HepG2 (cell line): Measurements from ENCODE around the gene SENP6. TPM values are rescaled to one million over a fixed set of nuclear protein-coding genes. Genes with fewer than 3 reads are reported as not detected.

Experiments used
- FLYWCH1 ChIP-seq: sonication (generic); formaldehyde crosslinking; IDR thresholded peaks from 2 replicates; pipeline ENCODE4 v1.8.1; 2023; ENCODE audit warnings: mild to moderate bottlenecking, missing genetic modification reagents
- KMT2A ChIP-seq: sonication (generic); formaldehyde crosslinking; IDR thresholded peaks from 2 replicates; pipeline ENCODE4 v1.4.0; 2020; ENCODE audit warnings: missing genetic modification reagents
- PCBP1 ChIP-seq: fragments of 200-400 bp; formaldehyde crosslinking; IDR thresholded peaks from 2 replicates; pipeline ENCODE4 v1.6.1; 2017; ENCODE audit warnings: mild to moderate bottlenecking, low read depth, low read length, borderline replicate concordance
- PITX1 ChIP-seq: sonication (generic); formaldehyde crosslinking; IDR thresholded peaks from 2 replicates; pipeline ENCODE4 v1.5.1; 2020; ENCODE audit warnings: mild to moderate bottlenecking, missing genetic modification reagents
- RFX3 ChIP-seq: IDR thresholded peaks from 2 replicates; pipeline ENCODE4 v1.6.1; 2016; ENCODE audit warnings: missing biosample characterization, missing genetic modification reagents
- STAT5B ChIP-seq: sonication (generic); formaldehyde crosslinking; IDR thresholded peaks from 2 replicates; pipeline ENCODE4 v1.4.0; 2020; ENCODE audit warnings: missing genetic modification reagents
- TBP ChIP-seq: sonication (generic); formaldehyde crosslinking; IDR thresholded peaks from 2 replicates; pipeline ENCODE4 v1.5.0; 2020; ENCODE audit warnings: missing genetic modification reagents
- ZNF839 ChIP-seq: sonication (generic); formaldehyde crosslinking; IDR thresholded peaks from 2 replicates; pipeline ENCODE4 v1.4.0; 2020; ENCODE audit warnings: missing genetic modification reagents, mild to moderate bottlenecking, borderline replicate concordance
- polyA plus RNA-seq, 8 experiments: library from polyadenylated mRNA; depleted of rRNA in 3 of 8; stranded (reverse) in 7 of 8; unstranded in 1 of 8; fragments of >200 nt; fragmentation: Illumina TruSeq in 4 of 8; extraction: Trizol in 4 of 8; gene quantifications; 2 replicates each; pipeline versions ENCODE4 v1.2.1 to v1.2.3, GENCODE V29; 2011 to 2016; ENCODE audit warnings: low read depth in 4 of 8, missing spikeins in 1 of 8, mixed read lengths in 1 of 8; ENCODE audit not compliant: insufficient read depth in 1 of 8
- total RNA-seq, 5 experiments: library from RNA; depleted of rRNA; stranded (reverse); fragments of >200 nt; fragmentation: Illumina TruSeq; extraction: Trizol; gene quantifications; 2 replicates each; pipeline ENCODE4 v1.2.3, GENCODE V29; 2016; ENCODE audit warnings: low read depth in 1 of 5
- TF ChIP-seq, protein P1 (sequence below): sonication (generic); formaldehyde crosslinking; IDR thresholded peaks from 2 replicates; pipeline ENCODE4 v1.4.0; 2020; ENCODE audit warnings: missing genetic modification reagents
- TF ChIP-seq, protein P2 (sequence below): sonication (generic); formaldehyde crosslinking; IDR thresholded peaks from 2 replicates; pipeline ENCODE4 v1.4.0; 2020; ENCODE audit warnings: missing genetic modification reagents, borderline replicate concordance
- TF ChIP-seq, protein P3 (sequence below): sonication (generic); formaldehyde crosslinking; IDR thresholded peaks from 2 replicates; pipeline ENCODE4 v1.4.0; 2020; ENCODE audit warnings: missing genetic modification reagents, borderline replicate concordance
- TF ChIP-seq, protein P4 (sequence below): sonication (generic); formaldehyde crosslinking; IDR thresholded peaks from 2 replicates; pipeline ENCODE4 v1.4.0; 2020; ENCODE audit warnings: missing genetic modification reagents, borderline replicate concordance
- TF ChIP-seq, protein P5 (sequence below): sonication (generic); formaldehyde crosslinking; IDR thresholded peaks from 2 replicates; pipeline ENCODE4 v1.8.1; 2023; ENCODE audit warnings: missing genetic modification reagents, inconsistent platforms, borderline replicate concordance
- TF ChIP-seq, protein P6 (sequence below): sonication (generic); formaldehyde crosslinking; IDR thresholded peaks from 2 replicates; pipeline ENCODE4 v1.5.0; 2020; ENCODE audit warnings: missing genetic modification reagents

Gene SENP6
- total and polyA plus RNA-seq, 2 of the 13 experiments (the other 11 are each of a cell fraction or from before 2014, with no cell fraction given), result 21.9 to 50.1 TPM

DNA sequence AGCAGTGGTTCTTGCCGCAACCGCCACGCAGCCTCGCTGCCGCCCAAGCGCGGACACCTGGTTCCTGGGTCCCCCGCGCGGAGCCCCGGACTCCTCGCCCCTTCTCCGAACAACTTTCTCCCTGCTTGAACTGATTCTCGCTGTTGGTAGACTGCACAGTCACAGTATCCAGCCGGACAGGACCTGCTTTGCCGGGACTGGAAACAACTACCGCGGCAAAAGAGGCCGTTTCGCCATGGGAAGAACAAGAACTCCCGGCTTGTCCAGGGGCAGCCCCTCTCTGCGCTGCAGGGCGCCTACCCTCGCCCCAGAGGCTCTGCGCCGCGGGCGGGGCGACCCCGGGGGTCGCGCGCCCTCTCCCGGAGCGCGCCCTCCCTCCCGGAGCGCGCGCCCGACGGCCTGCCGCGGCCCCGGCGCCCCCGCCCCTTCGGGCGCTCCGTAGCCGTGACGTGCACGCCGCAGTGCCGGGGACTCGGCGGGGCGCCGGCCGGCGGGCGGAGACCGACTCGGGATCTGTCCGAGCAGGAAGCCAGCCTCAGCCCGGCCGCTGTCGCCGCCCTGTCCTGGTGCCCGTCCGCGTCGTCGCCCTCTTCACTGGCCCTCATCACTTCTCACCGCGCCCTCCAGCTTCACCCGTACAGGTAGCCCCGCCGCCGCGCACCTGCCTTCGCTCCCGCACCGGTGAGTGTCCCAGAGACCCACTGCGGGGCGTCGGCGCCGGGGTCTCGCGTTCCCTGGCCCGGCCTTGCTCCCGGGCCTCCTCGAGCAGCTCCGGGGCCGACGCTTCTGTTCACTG is 147.3 kb downstream of the SENP6 start, which contains the start of gene MYO6 (continued):
- TF ChIP-seq, protein P1, sequence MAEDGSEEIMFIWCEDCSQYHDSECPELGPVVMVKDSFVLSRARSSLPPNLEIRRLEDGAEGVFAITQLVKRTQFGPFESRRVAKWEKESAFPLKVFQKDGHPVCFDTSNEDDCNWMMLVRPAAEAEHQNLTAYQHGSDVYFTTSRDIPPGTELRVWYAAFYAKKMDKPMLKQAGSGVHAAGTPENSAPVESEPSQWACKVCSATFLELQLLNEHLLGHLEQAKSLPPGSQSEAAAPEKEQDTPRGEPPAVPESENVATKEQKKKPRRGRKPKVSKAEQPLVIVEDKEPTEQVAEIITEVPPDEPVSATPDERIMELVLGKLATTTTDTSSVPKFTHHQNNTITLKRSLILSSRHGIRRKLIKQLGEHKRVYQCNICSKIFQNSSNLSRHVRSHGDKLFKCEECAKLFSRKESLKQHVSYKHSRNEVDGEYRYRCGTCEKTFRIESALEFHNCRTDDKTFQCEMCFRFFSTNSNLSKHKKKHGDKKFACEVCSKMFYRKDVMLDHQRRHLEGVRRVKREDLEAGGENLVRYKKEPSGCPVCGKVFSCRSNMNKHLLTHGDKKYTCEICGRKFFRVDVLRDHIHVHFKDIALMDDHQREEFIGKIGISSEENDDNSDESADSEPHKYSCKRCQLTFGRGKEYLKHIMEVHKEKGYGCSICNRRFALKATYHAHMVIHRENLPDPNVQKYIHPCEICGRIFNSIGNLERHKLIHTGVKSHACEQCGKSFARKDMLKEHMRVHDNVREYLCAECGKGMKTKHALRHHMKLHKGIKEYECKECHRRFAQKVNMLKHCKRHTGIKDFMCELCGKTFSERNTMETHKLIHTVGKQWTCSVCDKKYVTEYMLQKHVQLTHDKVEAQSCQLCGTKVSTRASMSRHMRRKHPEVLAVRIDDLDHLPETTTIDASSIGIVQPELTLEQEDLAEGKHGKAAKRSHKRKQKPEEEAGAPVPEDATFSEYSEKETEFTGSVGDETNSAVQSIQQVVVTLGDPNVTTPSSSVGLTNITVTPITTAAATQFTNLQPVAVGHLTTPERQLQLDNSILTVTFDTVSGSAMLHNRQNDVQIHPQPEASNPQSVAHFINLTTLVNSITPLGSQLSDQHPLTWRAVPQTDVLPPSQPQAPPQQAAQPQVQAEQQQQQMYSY (CRISPR knock-in tag), result no peak
- TF ChIP-seq RFX3 (CRISPR knock-in tag) (no peak), STAT5B (CRISPR knock-in tag) (no peak), PCBP1 (no peak), ZNF839 (no peak), KMT2A (peak; percentile 71; the same call in 1 of the 2 replicates), TBP (CRISPR knock-in tag) (no peak), FLYWCH1 (CRISPR knock-in tag) (no peak), PITX1 (CRISPR knock-in tag) (no peak)
- TF ChIP-seq, protein P2, sequence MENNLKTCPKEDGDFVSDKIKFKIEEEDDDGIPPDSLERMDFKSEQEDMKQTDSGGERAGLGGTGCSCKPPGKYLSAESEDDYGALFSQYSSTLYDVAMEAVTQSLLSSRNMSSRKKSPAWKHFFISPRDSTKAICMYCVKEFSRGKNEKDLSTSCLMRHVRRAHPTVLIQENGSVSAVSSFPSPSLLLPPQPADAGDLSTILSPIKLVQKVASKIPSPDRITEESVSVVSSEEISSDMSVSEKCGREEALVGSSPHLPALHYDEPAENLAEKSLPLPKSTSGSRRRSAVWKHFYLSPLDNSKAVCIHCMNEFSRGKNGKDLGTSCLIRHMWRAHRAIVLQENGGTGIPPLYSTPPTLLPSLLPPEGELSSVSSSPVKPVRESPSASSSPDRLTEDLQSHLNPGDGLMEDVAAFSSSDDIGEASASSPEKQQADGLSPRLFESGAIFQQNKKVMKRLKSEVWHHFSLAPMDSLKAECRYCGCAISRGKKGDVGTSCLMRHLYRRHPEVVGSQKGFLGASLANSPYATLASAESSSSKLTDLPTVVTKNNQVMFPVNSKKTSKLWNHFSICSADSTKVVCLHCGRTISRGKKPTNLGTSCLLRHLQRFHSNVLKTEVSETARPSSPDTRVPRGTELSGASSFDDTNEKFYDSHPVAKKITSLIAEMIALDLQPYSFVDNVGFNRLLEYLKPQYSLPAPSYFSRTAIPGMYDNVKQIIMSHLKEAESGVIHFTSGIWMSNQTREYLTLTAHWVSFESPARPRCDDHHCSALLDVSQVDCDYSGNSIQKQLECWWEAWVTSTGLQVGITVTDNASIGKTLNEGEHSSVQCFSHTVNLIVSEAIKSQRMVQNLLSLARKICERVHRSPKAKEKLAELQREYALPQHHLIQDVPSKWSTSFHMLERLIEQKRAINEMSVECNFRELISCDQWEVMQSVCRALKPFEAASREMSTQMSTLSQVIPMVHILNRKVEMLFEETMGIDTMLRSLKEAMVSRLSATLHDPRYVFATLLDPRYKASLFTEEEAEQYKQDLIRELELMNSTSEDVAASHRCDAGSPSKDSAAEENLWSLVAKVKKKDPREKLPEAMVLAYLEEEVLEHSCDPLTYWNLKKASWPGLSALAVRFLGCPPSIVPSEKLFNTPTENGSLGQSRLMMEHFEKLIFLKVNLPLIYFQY (CRISPR knock-in tag), result no peak
- TF ChIP-seq, protein P3, sequence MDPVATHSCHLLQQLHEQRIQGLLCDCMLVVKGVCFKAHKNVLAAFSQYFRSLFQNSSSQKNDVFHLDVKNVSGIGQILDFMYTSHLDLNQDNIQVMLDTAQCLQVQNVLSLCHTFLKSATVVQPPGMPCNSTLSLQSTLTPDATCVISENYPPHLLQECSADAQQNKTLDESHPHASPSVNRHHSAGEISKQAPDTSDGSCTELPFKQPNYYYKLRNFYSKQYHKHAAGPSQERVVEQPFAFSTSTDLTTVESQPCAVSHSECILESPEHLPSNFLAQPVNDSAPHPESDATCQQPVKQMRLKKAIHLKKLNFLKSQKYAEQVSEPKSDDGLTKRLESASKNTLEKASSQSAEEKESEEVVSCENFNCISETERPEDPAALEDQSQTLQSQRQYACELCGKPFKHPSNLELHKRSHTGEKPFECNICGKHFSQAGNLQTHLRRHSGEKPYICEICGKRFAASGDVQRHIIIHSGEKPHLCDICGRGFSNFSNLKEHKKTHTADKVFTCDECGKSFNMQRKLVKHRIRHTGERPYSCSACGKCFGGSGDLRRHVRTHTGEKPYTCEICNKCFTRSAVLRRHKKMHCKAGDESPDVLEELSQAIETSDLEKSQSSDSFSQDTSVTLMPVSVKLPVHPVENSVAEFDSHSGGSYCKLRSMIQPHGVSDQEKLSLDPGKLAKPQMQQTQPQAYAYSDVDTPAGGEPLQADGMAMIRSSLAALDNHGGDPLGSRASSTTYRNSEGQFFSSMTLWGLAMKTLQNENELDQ, result no peak
- TF ChIP-seq, protein P4, sequence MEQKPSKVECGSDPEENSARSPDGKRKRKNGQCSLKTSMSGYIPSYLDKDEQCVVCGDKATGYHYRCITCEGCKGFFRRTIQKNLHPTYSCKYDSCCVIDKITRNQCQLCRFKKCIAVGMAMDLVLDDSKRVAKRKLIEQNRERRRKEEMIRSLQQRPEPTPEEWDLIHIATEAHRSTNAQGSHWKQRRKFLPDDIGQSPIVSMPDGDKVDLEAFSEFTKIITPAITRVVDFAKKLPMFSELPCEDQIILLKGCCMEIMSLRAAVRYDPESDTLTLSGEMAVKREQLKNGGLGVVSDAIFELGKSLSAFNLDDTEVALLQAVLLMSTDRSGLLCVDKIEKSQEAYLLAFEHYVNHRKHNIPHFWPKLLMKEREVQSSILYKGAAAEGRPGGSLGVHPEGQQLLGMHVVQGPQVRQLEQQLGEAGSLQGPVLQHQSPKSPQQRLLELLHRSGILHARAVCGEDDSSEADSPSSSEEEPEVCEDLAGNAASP, result no peak; the same call in 1 of the 2 replicates
- TF ChIP-seq, protein P5, sequence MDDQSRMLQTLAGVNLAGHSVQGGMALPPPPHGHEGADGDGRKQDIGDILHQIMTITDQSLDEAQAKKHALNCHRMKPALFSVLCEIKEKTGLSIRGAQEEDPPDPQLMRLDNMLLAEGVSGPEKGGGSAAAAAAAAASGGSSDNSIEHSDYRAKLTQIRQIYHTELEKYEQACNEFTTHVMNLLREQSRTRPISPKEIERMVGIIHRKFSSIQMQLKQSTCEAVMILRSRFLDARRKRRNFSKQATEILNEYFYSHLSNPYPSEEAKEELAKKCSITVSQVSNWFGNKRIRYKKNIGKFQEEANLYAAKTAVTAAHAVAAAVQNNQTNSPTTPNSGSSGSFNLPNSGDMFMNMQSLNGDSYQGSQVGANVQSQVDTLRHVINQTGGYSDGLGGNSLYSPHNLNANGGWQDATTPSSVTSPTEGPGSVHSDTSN (CRISPR knock-in tag), result no peak
- TF ChIP-seq, protein P6, sequence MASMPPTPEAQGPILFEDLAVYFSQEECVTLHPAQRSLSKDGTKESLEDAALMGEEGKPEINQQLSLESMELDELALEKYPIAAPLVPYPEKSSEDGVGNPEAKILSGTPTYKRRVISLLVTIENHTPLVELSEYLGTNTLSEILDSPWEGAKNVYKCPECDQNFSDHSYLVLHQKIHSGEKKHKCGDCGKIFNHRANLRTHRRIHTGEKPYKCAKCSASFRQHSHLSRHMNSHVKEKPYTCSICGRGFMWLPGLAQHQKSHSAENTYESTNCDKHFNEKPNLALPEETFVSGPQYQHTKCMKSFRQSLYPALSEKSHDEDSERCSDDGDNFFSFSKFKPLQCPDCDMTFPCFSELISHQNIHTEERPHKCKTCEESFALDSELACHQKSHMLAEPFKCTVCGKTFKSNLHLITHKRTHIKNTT (CRISPR knock-in tag), result no peak
